HG02588 (cell line): ENCODE data around the gene NOXO1.

Experiments used
- ATAC-seq: cut with Tn5 transposase; IDR thresholded peaks from one replicate; pipeline ENCODE4 v1.9.1; 2021; ENCODE audit warnings: mild to moderate bottlenecking, moderate library complexity; ENCODE audit not compliant: unreplicated experiment

NOXO1 gene

DNA sequence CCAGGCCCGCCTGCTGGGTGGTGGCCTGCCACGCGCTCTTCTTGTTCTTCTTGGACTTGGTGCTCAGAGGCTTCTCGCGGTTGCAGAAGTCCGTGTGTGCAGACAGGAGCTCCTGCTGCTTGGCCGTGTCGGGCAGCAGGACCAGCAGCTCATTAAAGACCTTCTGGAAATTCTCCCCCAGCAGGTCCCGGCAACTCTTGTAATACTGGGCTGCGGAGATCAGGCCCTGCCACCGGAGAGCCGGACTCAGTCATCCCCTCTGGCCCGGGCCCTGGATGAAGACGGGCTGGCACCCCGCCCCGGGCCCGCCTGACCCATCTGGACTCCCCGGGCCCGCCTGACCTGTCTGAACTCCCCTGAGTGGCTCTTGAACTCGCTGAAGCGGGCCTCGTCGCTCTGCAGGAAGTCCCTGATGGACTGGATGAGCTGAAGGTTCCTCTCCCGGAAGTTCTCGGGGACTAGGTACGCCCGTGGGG, 17.1 kb upstream of the NOXO1 start:
- no peak for ATAC-seq

DNA sequence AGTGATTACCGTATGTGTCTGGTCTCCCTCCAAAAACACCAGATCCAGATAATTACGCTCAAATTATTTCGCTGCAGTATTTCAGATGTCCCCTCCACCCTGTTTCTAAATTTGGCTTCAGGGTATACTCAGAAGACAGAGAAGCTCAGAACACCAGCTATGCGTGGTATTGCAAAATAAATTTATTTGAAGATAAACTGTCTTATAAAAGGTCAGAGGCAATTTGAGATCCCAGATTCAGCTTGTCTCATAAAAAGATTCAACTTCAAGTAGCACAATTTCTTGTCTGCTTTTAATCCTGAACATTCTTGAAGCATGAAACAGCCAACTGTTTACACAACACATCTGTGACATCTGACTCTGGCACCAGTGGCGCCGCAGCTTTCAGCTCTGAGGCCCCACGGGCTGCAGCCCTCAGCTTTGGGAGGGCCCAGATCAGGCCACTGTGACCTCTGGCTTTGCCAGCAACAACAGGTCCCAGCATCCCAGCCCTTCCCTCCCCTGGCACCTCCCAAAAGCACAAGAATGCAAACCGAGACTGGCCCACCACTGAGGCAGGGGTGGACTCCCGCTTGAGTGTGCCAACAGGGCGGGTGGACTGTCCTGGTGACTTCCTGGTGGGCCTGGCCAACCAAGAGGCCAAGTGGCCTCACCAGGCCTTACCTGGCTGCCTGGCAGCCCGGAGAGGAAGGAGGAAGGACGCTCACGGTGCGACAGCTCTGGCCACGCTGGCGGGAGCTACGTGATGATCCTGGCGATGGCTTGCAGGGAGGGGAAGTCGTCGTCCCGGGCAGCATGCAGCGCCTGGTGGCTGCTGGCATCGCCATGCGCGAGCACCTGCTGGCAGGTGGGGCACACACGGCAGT, 16.5 kb upstream of the NOXO1 start:
- no peak for ATAC-seq

DNA sequence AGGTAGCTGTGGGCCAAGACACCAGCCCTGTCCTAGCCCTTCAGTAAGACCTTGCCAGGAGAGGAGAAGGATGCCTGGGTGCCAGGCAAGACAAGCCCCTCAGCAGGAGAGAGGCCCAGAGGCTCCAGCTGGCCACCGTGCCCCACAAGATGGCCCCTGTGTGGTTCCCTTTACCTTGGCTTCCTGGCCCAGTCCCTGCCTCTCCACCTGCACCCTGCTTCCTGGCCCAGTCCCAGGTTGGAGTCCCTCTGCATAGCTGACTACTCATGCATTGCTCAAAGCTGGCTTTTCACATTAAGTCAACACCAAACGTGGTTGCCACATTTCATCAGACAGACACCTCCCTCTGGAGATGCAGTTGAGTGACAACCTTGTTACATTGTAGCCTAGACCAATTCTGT, 12.5 kb upstream of the NOXO1 start:
- ATAC-seq, result no peak

DNA sequence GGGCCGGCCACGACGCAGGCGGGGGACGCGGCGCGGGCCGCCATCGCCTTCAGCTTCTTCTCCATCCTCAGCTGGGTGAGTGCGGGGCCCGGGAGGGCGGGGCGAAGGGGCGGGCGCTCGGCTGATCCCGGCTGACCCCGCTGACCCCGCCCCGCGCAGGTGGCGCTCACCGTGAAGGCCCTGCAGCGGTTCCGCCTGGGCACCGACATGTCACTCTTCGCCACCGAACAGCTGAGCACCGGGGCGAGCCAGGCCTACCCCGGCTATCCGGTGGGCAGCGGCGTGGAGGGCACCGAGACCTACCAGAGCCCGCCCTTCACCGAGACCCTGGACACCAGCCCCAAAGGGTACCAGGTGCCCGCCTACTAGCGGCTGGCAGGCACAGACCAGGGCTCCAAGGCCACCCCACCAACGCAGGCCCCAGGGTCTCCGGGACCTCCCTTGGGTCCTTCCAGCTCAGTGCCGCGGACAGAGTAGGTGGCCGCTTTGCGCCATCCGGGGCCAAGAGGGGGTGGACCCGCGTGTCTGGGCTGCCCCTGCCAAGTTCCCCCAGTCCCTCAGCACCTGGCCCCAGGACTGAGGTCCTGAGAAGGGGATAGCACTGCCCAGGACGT, 11.5 kb upstream of the NOXO1 start:
- no peak for ATAC-seq

DNA sequence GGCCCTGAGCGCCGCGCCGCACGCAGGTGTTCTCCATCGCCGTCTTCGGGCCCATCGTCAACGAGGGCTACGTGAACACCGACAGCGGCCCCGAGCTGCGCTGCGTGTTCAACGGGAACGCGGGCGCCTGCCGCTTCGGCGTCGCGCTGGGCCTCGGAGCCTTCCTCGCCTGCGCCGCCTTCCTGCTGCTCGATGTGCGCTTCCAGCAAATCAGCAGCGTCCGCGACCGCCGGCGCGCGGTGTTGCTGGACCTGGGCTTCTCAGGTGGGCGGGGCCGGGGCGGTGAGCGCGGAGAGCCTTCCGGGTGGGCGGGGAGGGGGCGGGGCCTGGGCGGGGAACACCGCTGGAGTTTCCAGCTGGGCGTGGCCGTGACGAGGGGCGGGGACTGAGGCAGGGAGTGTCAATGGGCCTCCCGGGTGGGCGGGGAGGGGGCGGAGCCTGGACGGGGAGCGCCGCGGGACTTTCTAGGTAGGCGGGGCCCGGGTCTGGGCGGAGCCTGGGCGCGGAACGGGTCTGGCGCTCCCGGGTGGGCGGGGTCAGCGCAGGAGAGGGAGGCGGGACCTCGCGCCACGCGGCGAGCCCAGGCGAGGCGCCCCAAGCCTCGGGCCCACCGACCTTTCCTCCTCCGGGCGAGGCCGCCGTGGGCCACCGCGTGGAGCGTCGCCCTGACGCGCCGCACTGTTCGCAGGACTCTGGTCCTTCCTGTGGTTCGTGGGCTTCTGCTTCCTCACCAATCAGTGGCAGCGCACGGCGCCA, 10.9 kb upstream of the NOXO1 start:
- ATAC-seq, result peak; percentile 44

DNA sequence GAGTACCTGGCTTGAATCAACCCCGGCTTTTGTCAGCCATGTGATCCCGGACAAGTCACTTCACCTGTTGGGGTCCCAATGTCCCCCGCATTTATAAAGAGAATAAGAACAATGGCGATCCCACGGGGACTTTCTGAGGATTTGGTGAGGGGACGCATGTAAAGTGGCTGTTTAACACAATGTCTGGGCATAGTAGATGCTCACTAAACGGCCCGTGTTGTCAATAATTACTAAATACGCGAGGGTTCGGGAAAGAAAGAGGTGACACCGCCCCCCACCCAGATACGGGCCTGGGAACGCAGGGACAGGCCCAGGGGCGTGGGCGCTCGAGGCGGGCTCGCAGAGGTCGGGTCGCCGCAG, 10.3 kb upstream of the NOXO1 start:
- no peak for ATAC-seq

DNA sequence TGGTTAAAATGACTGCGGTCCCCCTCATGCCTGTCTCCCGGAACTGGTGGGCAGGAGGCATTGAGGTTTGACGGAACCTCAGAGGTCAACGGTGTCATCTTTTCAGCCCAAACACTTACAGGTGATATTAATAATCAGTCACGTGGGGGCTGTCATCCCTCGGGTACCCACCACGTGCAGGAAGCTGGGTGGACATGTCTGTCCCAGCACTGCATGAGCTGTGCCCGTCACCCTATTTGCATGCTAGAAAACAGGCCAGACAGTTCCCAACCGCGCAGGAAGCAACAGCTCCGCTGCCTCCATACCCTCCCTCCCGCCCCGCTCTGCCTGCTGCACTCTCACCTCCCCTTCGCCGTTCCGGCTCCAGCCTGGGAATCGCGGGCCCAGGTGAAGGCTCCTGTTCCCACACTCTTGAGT, 9.9 kb upstream of the NOXO1 start:
- ATAC-seq, result no peak

DNA sequence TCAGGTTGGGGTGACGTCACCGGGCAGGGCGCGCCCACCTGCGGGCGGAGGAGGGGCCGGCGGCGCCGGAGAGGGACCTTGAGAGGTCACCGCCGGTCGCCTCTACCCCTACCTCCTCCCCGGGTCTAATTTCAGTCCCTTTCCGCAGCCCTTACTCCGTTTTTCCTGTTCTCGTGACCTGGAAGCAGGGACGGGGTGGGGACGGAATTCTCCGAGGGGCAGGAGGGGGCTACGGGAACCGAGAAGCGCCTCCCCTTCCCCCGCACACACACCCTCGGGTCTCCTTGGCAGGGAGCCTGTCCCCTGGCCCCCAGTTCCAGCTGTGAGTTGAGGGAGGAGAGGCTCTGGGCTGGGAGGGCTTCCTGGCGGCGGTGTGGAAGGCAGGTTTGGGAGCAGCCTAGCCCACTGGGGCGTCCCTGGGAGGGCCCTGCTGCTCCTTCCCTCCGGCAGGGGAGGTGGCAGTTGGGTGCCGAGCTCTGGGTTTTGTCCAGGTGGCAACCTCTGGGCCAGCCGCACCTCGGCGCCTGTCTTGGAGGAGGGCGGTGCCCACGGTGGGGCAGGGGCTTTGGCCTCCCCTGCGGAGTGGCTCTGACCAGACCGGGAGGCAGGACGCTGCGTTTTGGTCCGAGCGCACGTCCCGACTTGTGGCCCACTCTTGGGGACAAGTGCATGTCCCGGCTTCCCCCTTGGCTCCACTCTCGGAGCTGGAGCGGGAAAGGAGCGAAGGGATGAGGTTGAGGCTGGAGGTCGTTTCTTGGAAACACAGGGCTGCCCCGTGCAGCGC, 9.3 kb upstream of the NOXO1 start:
- no peak for ATAC-seq

DNA sequence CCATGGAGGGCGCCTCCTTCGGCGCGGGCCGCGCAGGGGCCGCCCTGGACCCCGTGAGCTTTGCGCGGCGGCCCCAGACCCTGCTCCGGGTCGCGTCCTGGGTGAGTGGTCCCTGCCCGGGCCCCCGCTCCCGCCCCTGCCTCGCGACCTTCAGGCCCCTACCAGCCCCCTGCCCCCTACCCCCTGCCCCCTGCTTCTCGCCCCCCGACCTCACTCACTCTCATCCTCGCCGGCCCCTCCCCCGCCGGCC, 8.8 kb upstream of the NOXO1 start:
- ATAC-seq, result no peak

DNA sequence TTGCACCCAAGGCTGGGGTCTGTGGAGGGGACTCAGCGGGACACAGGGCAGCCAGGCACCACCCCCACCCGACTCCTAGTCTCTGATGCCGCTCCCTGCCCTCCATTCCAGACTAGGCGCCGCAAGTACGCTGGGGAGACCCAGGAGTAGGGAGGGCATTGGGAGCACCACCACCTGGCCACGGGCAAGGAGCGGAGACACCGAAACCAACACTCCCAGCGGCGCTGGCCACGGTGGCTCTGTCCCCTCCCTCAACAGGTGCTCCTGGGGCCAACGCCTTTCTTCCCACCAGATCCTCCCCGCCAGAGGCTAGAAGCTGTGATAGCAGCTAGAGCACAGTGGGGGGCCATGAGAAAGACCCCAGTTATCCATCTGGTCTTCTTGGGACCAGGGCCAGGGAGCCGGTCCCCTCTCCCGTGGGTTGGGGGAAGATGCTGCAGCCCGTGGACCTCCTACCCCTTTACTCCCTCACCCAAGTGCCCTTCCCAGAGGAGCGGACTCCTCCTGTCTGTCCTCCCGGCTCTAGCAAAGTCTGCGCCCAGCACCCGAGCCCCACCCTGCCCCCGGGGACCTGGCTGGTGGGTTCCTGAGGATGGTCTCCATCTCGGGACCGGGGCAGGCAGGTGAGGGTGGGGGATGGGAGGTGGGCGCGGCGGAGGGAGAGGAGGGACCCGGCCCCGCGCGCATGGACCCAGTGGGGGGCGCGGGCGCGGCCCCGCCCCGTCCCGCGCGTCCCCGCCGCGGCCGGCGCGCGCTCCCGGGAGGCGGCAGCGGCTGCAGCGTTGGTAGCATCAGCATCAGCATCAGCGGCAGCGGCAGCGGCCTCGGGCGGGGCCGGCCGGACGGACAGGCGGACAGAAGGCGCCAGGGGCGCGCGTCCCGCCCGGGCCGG, 8.2 kb upstream of the NOXO1 start, which contains the start of gene SYNGR3:
SYNGR3 (plus strand) TSS at position 762 of the 892 bp plus-strand sequence. CDS start 133 bp downstream, outside the sequence.
- ATAC-seq, result no peak

DNA sequence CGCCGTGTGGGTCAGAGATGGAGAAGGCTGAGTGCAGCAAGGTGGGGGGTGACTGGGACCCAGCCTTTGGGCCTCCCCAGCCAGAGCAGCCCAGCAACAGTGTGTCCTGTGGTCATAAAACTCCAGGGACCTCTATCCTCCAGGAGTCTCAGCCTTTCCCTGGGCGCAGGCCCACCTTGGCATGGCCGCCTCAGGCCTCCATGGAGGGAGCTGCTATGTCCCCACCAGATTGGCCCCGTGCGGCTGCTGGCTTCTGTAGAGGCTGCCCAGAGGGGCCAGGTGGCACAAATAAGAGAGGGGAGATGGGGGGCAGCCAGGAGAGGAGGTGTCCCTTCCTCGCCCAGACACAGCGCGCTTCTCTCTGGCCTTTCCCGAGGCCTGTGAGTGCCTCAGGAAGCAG, 5.9 kb upstream of the NOXO1 start:
- no peak for ATAC-seq

DNA sequence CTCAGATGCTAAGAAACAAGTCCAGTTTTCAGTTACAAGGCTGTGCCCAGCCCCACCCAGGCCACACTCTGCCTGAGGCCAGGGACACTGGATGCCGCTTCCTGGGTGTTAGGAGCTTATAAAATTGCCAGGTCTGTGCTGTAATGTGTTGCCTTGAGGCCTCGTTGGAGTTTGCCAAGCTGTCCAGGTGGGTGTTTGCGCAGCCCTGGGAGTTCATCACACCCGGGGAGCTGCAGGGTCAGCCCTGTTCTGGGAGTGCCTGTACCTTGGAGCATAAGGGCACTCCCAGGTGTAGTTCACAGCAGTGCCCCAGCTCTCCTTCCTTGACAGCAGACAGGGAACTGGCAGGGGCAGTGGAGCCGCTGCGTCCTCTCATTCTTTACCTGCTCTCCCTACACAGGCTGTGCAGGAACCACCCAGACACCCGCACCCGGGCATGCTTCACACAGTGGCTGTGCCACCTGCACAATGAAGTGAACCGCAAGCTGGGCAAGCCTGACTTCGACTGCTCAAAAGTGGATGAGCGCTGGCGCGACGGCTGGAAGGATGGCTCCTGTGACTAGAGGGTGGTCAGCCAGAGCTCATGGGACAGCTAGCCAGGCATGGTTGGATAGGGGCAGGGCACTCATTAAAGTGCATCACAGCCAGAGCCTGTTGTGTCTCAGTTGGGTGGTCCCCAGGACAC, 4.3 kb upstream of the NOXO1 start:
- no peak for ATAC-seq

DNA sequence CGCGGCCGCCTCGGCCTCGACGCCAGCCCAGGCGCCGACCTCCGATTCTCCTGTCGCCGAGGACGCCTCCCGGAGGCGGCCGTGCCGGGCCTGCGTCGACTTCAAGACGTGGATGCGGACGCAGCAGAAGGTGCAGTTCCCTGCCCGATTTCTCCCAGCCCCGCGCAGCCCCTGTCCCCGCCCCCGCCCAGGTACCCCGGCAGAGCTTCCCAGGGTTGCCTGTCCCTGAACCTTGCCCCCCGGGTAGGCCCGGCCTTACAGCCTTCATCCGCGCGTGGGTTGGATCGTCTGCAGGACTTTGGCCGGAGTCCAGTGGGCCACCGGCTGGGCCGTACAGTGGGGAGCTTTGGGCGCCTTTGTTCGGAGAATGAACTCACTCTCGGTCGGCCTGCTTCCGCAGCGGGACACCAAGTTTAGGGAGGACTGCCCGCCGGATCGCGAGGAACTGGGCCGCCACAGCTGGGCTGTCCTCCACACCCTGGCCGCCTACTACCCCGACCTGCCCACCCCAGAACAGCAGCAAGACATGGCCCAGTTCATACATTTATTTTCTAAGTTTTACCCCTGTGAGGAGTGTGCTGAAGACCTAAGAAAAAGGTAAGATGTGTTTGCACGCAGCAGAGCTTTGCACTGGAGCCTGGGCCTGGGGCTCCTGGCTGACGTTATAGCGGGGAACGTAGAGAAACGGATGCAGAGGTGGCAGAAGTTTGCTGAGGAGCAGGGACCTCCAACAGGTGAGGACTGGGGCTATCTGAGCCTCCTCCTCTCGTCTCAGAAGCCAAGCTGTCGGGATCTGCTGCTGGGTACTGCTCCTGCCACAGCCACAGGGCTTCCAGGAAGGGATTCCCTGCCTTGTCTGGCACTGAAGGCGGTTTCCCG, 3.3 kb upstream of the NOXO1 start:
- ATAC-seq, result no peak

DNA sequence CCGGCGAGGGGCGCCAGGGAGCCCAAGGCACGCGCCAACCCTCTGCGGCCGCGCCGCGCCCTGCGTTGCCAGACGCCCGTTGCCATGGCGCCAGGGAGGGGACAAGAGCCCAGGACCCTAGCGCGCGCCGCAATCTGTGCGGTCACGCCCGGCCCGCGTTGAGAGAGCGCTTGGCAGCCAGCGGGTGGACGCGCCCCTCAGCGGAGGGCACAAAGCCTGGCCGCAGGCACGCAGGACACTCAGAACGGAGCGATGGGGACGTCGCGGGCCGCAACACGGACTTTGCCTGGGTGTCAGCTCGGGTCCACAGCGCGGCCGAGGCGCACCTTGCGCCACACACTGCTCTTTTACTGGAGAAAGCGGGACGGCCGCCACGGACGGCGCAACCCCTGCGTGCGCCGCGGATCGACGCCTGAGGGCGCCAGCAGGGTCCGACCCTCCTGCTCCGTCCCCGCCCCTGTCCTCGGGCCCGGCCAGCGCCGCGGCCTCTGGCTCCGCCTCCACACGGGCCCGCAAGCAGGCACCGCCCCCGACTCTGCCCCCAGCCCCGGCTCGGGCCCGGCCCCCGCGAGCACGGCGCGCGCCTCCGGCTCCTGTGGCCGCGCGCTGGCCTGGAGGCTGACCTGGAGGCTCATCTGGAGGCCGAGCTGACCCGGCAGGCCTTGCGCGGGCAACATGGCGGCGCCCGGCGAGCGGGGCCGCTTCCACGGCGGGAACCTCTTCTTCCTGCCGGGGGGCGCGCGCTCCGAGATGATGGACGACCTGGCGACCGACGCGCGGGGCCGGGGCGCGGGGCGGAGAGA, 2.5 kb upstream of the NOXO1 start, which contains the start of gene GFER:
GFER (plus strand) TSS at position 650 of the 803 bp plus-strand sequence; CDS start at position 676, 26 bp downstream.
- ATAC-seq, result peak; percentile 72

DNA sequence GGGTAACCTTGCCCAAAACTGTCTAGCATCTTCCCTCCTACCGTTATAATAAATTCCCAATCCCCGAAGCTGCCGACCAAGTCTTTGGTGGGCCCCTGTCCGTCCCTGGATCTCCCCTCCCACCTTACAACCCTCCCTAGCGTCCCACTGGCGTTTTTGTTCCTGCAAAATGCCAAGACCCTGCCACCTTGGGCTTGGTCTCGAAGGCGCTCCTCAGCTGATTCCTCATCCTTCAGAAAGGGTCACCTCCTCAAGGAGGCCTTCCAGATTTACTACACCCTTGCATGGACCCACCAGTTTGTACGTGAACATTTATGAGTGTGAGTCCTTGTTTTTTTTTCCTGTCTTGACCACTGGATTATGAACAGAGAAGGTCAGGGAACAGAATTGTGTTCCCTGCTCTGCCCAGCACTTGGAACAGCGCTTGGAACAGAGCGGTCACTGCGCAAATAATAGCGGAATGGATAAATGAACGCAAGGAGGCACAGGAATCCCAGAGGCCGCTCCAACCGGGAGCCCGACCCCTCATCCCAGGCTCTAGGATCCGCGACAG, 1.8 kb upstream of the NOXO1 start:
- no peak for ATAC-seq

DNA sequence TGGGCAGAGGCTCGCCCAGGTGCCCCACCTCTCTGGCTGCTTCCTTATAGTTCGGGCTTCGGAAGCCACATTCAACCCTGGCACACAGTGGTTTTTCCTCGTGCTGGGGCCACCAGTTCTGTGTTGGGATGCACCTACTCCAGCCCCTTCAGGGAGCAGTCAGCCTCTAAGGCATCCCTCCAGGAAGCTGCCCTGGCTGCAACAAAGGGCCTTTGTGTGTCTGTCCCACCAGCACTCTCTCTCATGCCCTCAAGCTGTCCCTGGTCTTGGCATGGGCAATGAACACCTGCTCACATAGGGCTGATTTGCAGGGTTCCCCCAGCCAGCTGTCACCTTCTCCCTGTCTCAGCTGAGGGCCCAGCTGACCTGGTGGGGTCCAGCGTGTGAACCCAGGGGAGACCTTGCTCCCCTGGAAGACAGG, 754 bp upstream of the NOXO1 start:
- no peak for ATAC-seq

DNA sequence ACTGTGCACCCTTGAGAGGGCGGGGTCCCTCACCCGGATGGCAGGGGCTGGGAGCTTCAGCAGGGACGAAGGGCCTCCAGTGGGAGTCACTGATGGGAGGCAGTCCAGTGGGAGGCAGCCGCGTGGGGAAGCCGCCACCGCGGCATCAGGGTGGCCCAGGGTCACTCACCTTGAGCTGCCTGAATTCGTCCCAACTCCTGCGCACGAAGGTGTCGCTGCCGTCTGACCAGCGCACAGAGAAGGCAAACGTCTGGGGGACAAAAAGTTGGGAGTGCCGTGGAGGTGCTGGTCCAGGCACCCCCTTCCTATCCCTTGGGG, 540 bp downstream of the NOXO1 start:
- no peak for ATAC-seq
